ENCODE measurements around the gene LHFPL5. TPM values are rescaled to one million over a fixed set of nuclear protein-coding genes. Genes with fewer than 3 reads are reported as not detected.

The LHFPL5 gene
- total RNA-seq, 1 experiment from 2014 or later = 0.71 TPM

DNA sequence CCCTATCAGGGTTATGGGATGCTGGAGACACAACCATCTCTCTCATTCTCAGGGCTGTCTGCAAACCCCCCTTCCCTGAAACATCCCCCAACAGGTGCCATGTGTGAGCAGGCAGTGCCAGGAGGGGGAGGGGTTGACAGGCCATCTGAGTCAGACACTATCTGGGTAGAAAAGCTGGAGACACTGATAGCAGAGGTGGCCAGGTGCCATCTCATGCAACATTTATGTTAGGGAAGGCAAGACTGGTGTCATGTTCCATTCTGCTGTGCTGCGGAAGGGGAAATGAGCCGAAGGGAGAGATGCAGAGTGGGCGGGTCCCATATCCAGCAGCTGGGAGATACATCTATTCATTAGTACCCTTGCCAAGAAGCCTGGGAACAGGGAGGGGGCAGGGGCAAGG is 3.5 kb downstream of the LHFPL5 start:
- BruUV-seq (replicated peaks) = no TSS peak

DNA sequence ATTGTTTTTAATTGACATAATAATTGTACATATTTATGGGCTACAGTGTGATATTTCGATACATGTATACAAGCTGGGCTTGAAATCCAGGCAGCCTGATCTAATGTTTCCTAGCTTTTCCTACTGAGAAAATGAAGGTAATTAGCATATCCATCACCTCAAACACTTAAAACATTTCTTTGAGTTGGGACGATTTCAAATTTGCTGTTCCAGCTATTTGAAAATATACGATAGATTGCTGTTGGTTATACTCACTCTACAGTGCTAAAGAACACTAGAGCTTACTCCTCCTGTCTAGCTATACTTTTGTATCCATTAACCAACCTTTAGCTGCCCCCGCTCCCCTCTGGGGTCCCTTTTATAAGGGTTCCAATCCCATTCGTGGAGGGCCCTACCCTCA is 4.7 kb downstream of the LHFPL5 start:
- H3K36me3 ChIP-seq (ENCODE audit: control insufficient read depth in 1 of 2, insufficient read depth in 2 of 2, low read length in 2 of 2) = no peaks in the 10 kb centered on the region
- H4K20me1 ChIP-seq (ENCODE audit: insufficient read depth) = no peaks in the 10 kb centered on the region
- no peak overlapping the region for H3K9ac ChIP-seq (ENCODE audit: low read length)
- no peak overlapping the region for H3K4me3 ChIP-seq (replicated peaks in 1 of 2; ENCODE audit: low read depth in 1 of 2, low read length in 2 of 2)
- BruUV-seq (replicated peaks) = no TSS peak
- no peaks in the 10 kb centered on the region for H3K9me3 ChIP-seq (ENCODE audit: control insufficient read depth in 1 of 2, insufficient read depth in 1 of 2, low read depth in 1 of 2, low read length in 2 of 2)
- CTCF ChIA-PET = no interaction called here
- POLR2A ChIA-PET = no interaction called here
- no peaks in the 10 kb centered on the region for H3K27me3 ChIP-seq (ENCODE audit: insufficient read depth, low read length)
- H3K4me1 ChIP-seq (ENCODE audit: control insufficient read depth in 1 of 2, insufficient read depth in 2 of 2, low read length in 2 of 2) = peaks cover 14 to 29% of the 10 kb centered on the region in 2 experiments
- no peak overlapping the region for H2AFZ ChIP-seq (ENCODE audit: low read depth, low read length, poor library complexity, severe bottlenecking)
- RAD21 ChIA-PET (ENCODE audit: low non-redundant PET in 1 of 2, low total read pairs in 2 of 2, uncharacterized antibody in 2 of 2, unreplicated experiment in 2 of 2) = no interaction called here
- no peaks in the 10 kb centered on the region for H3K9me2 ChIP-seq (ENCODE audit: insufficient read depth)
- no peaks in the 10 kb centered on the region for H3K79me2 ChIP-seq (ENCODE audit: insufficient read depth, low read length)
- no peak overlapping the region for H3K27ac ChIP-seq (ENCODE audit: low read depth, low read length)
- intact Hi-C loops (cut with micrococcal nuclease) = no loop called here
- DNase-seq (ENCODE audit: low read depth, low spot score) = no peak
- no peak for ATAC-seq
- no peak for TF ChIP-seq RAD21 (IDR thresholded peaks at IDR 0.05; ENCODE audit: low read depth)
- TF ChIP-seq CEBPB (IDR thresholded peaks at IDR 0.05; ENCODE audit: low read depth) = no peak
- no peak for TF ChIP-seq FOSL1 (IDR thresholded peaks at IDR 0.05; ENCODE audit: low read depth)
- no peak for TF ChIP-seq POLR2AphosphoS5 (IDR thresholded peaks at IDR 0.05; ENCODE audit: low read depth, low read length)
- TF ChIP-seq, protein P1, sequence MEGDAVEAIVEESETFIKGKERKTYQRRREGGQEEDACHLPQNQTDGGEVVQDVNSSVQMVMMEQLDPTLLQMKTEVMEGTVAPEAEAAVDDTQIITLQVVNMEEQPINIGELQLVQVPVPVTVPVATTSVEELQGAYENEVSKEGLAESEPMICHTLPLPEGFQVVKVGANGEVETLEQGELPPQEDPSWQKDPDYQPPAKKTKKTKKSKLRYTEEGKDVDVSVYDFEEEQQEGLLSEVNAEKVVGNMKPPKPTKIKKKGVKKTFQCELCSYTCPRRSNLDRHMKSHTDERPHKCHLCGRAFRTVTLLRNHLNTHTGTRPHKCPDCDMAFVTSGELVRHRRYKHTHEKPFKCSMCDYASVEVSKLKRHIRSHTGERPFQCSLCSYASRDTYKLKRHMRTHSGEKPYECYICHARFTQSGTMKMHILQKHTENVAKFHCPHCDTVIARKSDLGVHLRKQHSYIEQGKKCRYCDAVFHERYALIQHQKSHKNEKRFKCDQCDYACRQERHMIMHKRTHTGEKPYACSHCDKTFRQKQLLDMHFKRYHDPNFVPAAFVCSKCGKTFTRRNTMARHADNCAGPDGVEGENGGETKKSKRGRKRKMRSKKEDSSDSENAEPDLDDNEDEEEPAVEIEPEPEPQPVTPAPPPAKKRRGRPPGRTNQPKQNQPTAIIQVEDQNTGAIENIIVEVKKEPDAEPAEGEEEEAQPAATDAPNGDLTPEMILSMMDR (IDR thresholded peaks at IDR 0.05 in 2 of 3, conservative IDR thresholded peaks at IDR 0.05 in 1 of 3; ENCODE audit: borderline replicate concordance in 1 of 3, insufficient read depth in 1 of 3, low read depth in 2 of 3, low read length in 2 of 3) = no peak
- no peak for TF ChIP-seq POLR2A (IDR thresholded peaks at IDR 0.05; ENCODE audit: borderline replicate concordance, extremely low read depth, insufficient read depth, insufficient read length)
- no peak for TF ChIP-seq ZFX (IDR thresholded peaks at IDR 0.05)
- H3K4me2 ChIP-seq (ENCODE audit: low read length) = no peak overlapping the region

More for the DNA sequence above, 3.5 kb downstream of the LHFPL5 start:
- Histone ChIP-seq H3K4me2 (ENCODE audit: low read length) (no peak overlapping the region), H3K79me2 (ENCODE audit: insufficient read depth, low read length) (no peaks in the 10 kb centered on the region), H3K4me3 (replicated peaks in 1 of 2; ENCODE audit: low read depth in 1 of 2, low read length in 2 of 2) (no peak overlapping the region), H3K27me3 (ENCODE audit: insufficient read depth, low read length) (no peaks in the 10 kb centered on the region), H3K9me3 (ENCODE audit: control insufficient read depth in 1 of 2, insufficient read depth in 1 of 2, low read depth in 1 of 2, low read length in 2 of 2) (no peaks in the 10 kb centered on the region), H3K9me2 (ENCODE audit: insufficient read depth) (no peaks in the 10 kb centered on the region), H2AFZ (ENCODE audit: low read depth, low read length, poor library complexity, severe bottlenecking) (no peak overlapping the region), H3K27ac (ENCODE audit: low read depth, low read length) (no peak overlapping the region), H4K20me1 (ENCODE audit: insufficient read depth) (no peaks in the 10 kb centered on the region), H3K36me3 (ENCODE audit: control insufficient read depth in 1 of 2, insufficient read depth in 2 of 2, low read length in 2 of 2) (no peaks in the 10 kb centered on the region), H3K4me1 (ENCODE audit: control insufficient read depth in 1 of 2, insufficient read depth in 2 of 2, low read length in 2 of 2) (peaks cover 14 to 30% of the 10 kb centered on the region in 2 experiments), H3K9ac (ENCODE audit: low read length) (no peak overlapping the region)
- ChIA-PET CTCF (no interaction called here), RAD21 (ENCODE audit: low non-redundant PET in 1 of 2, low total read pairs in 2 of 2, uncharacterized antibody in 2 of 2, unreplicated experiment in 2 of 2) (no interaction called here), POLR2A (interaction anchor here (0.8 kb wide), 1 partner anchor 12 kb away, joined by 3 read pairs; the partner anchor contains the start of gene CLPS)
- TF ChIP-seq CBX3 (IDR thresholded peaks at IDR 0.05; ENCODE audit: low read depth) (no peak), TCF7L2 (IDR thresholded peaks at IDR 0.05; ENCODE audit: borderline replicate concordance, extremely low read depth, insufficient read depth, insufficient read length) (no peak), POLR2A (IDR thresholded peaks at IDR 0.05; ENCODE audit: borderline replicate concordance, extremely low read depth, insufficient read depth, insufficient read length) (no peak), ZFX (IDR thresholded peaks at IDR 0.05) (no peak), EZH2 (IDR thresholded peaks at IDR 0.05) (no peak)
- ATAC-seq = no peak
- intact Hi-C loops (cut with micrococcal nuclease) = no loop called here
- DNase-seq (ENCODE audit: low read depth, low spot score) = no peak
